SU-DHL-6 (cell line): ENCODE results near the gene B3GAT1.

ENCODE experiments used
- H2AFZ ChIP-seq: fragments of 200-600 bp; sonication (generic); 2 replicates; pipeline ENCODE4 v1.6.1; 2014; ENCODE audit warnings: low read depth, mild to moderate bottlenecking, moderate library complexity, mixed read lengths, antibody characterized with exemption, low read length; ENCODE audit not compliant: severe bottlenecking
- H3F3A ChIP-seq: fragments of 200-600 bp; shearing (Covaris generic); 2 replicates; pipeline ENCODE4 v1.6.0; 2016; ENCODE audit warnings: antibody characterized with exemption, mild to moderate bottlenecking; ENCODE audit not compliant: insufficient read depth
- H3K27ac ChIP-seq: fragments of 200-600 bp; sonication (generic); 2 replicates; pipeline ENCODE4 v1.5.1; 2016; ENCODE audit warnings: low read depth, mild to moderate bottlenecking, low read length, moderate library complexity, mixed read lengths
- H3K27me3 ChIP-seq: fragments of 200-600 bp; sonication (generic), shearing (Covaris generic); 2 replicates; pipeline ENCODE4 v1.6.0; 2014; ENCODE audit warnings: mild to moderate bottlenecking, low read length
- H3K36me3 ChIP-seq: fragments of 200-600 bp; sonication (generic); 2 replicates; pipeline ENCODE4 v1.6.1; 2014; ENCODE audit warnings: mild to moderate bottlenecking, low read length, mixed read lengths
- H3K4me2 ChIP-seq: fragments of 300-600, 200-600 bp; shearing (Covaris generic), sonication (generic); 2 replicates; pipeline ENCODE4 v1.6.0; 2014; ENCODE audit warnings: low read length, low read depth, mild to moderate bottlenecking; ENCODE audit not compliant: poor library complexity, severe bottlenecking
- H3K4me3 ChIP-seq: fragments of 200-600 bp; sonication (generic); 2 replicates; pipeline ENCODE4 v1.5.1; 2014; ENCODE audit warnings: antibody characterized with exemption, low read length, mild to moderate bottlenecking, mixed read lengths; ENCODE audit not compliant: insufficient read depth, poor library complexity, severe bottlenecking
- H3K79me2 ChIP-seq: fragments of 200-600 bp; sonication (generic); 2 replicates; pipeline ENCODE4 v1.6.1; 2014; ENCODE audit warnings: mild to moderate bottlenecking, low read length, moderate library complexity; ENCODE audit not compliant: insufficient read depth
- H3K9ac ChIP-seq: fragments of 200-600 bp; sonication (generic); 2 replicates; pipeline ENCODE4 v1.7.0; 2014; ENCODE audit warnings: mild to moderate bottlenecking, low read length
- H3K9me2 ChIP-seq: fragments of 200-600 bp; sonication (generic); replicated peaks from 2 replicates; pipeline ENCODE4 v1.6.1; 2014; ENCODE audit warnings: low read length; ENCODE audit not compliant: insufficient read depth
- H3K9me3 ChIP-seq: fragments of 200-600 bp; sonication (generic); 2 replicates; pipeline ENCODE4 v1.6.1; 2014; ENCODE audit warnings: low read length, mixed read lengths; ENCODE audit not compliant: insufficient read depth
- H4K20me1 ChIP-seq: fragments of 200-600 bp; sonication (generic); 2 replicates; pipeline ENCODE4 v1.6.1; 2014; ENCODE audit warnings: low read depth, mild to moderate bottlenecking, antibody characterized with exemption, low read length, moderate library complexity, mixed read lengths
- EZH2phosphoT487 ChIP-seq: fragments of 200-600 bp; sonication (generic), shearing (Covaris generic); conservative IDR thresholded peaks from 2 replicates; pipeline ENCODE4 v1.6.1; 2018; ENCODE audit warnings: mild to moderate bottlenecking, antibody characterized with exemption, low read length, moderate library complexity, mixed read lengths
- TF ChIP-seq, protein P1 (sequence below): fragments of 200-600 bp; sonication (generic); IDR thresholded peaks from one replicate; pipeline ENCODE4 v1.5.1; 2017; ENCODE audit warnings: antibody characterized with exemption, mild to moderate bottlenecking, low read length, moderate library complexity; ENCODE audit not compliant: insufficient read depth, poor library complexity, severe bottlenecking

B3GAT1 gene

DNA sequence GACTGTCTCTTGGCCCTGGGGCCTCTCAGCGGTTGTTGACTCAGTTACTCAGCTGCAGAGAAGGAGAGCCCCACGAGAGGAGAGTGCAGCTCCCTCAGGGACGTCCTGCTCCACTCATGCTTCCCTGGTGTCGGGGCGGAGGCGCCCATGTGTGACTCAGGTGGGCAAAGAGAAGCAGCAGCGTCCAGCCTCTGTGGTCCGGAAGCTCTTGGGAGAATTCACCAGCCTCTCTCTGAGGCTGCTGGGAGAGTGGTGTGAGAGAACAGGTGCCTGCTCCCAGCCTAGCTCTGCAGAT is 54.5 kb downstream of the B3GAT1 start:
- Histone ChIP-seq H4K20me1 (no peaks in the 10 kb centered on the region), H3K9me2 (no peaks in the 10 kb centered on the region), H3K79me2 (no peaks in the 10 kb centered on the region), H3K36me3 (no peaks in the 10 kb centered on the region), H3K27me3 (no peaks in the 10 kb centered on the region), H3K9ac (no peak overlapping the region), H3K4me2 (no peak overlapping the region), H3K9me3 (no peaks in the 10 kb centered on the region), H3K27ac (no peak overlapping the region), H3K4me3 (no peak overlapping the region), H3F3A (no peaks in the 10 kb centered on the region), H2AFZ (no peak overlapping the region)
- TF ChIP-seq, protein P1, sequence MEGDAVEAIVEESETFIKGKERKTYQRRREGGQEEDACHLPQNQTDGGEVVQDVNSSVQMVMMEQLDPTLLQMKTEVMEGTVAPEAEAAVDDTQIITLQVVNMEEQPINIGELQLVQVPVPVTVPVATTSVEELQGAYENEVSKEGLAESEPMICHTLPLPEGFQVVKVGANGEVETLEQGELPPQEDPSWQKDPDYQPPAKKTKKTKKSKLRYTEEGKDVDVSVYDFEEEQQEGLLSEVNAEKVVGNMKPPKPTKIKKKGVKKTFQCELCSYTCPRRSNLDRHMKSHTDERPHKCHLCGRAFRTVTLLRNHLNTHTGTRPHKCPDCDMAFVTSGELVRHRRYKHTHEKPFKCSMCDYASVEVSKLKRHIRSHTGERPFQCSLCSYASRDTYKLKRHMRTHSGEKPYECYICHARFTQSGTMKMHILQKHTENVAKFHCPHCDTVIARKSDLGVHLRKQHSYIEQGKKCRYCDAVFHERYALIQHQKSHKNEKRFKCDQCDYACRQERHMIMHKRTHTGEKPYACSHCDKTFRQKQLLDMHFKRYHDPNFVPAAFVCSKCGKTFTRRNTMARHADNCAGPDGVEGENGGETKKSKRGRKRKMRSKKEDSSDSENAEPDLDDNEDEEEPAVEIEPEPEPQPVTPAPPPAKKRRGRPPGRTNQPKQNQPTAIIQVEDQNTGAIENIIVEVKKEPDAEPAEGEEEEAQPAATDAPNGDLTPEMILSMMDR = no peak
- no peak for TF ChIP-seq EZH2phosphoT487

DNA sequence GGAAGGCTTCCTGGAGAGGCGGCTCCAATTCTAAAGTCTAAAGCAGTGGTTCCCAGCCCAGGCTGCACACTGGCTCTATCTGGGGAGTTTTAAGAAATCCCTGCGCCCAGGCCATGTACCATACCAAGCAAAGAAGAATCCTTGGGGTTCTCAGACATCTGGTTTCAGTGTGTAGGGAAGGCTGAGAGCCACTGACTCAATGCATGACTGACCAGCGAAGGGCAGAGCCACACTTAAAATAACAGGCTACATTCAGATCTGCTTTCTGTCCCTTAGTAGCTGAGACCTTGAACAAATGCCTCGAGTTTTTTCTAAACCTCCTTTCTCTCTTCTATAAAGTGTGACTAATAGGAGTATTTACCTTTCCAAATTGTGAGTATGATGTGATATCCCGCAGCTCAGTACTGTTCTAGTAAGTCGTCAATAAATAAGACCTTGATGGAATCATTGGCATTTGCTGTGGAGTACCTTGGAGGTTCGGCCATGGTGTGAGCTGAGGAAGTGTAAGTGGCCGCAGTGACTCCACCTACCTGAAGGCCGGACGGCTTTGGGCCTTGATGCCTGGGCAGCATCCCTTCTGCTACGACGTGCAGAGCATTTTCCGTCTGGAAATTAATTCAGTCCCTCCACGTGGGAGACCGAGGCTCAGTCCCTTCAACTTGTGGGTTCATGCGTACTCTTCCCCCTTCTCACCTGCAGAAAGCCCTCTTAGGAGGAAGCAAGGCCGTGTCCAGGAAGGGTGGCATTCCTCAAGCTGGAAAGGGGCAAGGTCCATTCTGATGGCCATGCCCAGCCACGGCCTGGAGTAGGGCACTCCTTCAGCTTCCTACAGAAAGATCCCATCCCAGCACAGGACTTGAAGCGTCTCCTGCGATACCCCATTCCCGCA is 55.1 kb downstream of the B3GAT1 start:
- Histone ChIP-seq H3K79me2 (no peaks in the 10 kb centered on the region), H3K27me3 (no peaks in the 10 kb centered on the region), H4K20me1 (no peaks in the 10 kb centered on the region), H3K4me3 (no peak overlapping the region), H2AFZ (no peak overlapping the region), H3K9ac (no peak overlapping the region), H3K9me2 (no peaks in the 10 kb centered on the region), H3K9me3 (no peaks in the 10 kb centered on the region), H3F3A (no peaks in the 10 kb centered on the region), H3K4me2 (no peak overlapping the region), H3K36me3 (no peaks in the 10 kb centered on the region), H3K27ac (no peak overlapping the region)
- no peak for TF ChIP-seq EZH2phosphoT487
- TF ChIP-seq, protein P1 = no peak

DNA sequence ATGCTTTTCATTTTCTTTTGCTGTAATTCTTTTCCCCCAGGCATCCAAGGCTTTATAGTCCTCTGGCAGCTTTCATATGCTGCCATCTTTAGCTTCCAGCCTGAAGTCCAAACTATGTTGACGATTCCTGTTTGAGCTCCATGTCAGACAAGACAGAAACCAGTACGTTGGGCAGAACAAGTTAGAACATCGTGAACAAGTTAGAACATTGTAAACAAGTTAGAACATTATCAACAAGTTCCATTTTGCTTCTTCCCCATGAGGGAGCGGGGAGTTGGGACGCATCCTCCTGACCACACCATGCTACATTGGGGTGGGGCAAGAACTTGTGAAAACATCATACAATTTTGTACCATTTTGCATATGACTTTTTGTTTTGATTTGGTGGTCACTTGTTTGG is 56.4 kb downstream of the B3GAT1 start:
- Histone ChIP-seq H3K27me3 (no peaks in the 10 kb centered on the region), H3F3A (no peaks in the 10 kb centered on the region), H3K9me2 (no peaks in the 10 kb centered on the region), H3K79me2 (no peaks in the 10 kb centered on the region), H3K4me2 (no peak overlapping the region), H3K9ac (no peak overlapping the region), H3K9me3 (no peaks in the 10 kb centered on the region), H4K20me1 (no peaks in the 10 kb centered on the region), H3K36me3 (no peaks in the 10 kb centered on the region), H3K27ac (no peak overlapping the region), H2AFZ (no peak overlapping the region), H3K4me3 (no peak overlapping the region)
- TF ChIP-seq EZH2phosphoT487 = no peak
- TF ChIP-seq, protein P1 = no peak
